SK-N-SH (cell line): Measurements from ENCODE around the gene STIL. TPM values are rescaled to one million over a fixed set of nuclear protein-coding genes. Genes with fewer than 3 reads are reported as not detected.

Experiments
- CTCF ChIA-PET: fragments of 300-600, 350-600 bp; formaldehyde crosslinking; extraction: SDS; loops from one replicate; lab custom pipeline; 2021; lab: Yijun Ruan, JAX
- POLR2A ChIA-PET: fragments of 350-600 bp; sonication (Branson Sonifier 250); formaldehyde crosslinking; extraction: SDS; loops from one replicate; lab custom pipeline; 2020; ENCODE audit warnings: antibody characterized with exemption, inconsistent platforms; lab: Yijun Ruan, JAX
- DNase-seq: peaks from one replicate; pipeline ENCODE4 v3.0.0; 2012
- H2AFZ ChIP-seq: fragments of 200-600 bp; sonication (generic); 2 replicates; pipeline ENCODE4 v1.8.1; 2016; ENCODE audit warnings: antibody characterized with exemption, mild to moderate bottlenecking, low read depth
- H3F3A ChIP-seq: fragments of 200-600 bp; sonication (generic); replicated peaks from 2 replicates; pipeline ENCODE3; 2016; ENCODE audit warnings: antibody characterized with exemption, mild to moderate bottlenecking; ENCODE audit not compliant: insufficient read depth
- H3K27ac ChIP-seq, 2 experiments: fragments of 200-500 bp in 1 of 2; fragments of 200-600 bp in 1 of 2; sonication (Bioruptor generic) in 1 of 2; sonication (generic), shearing (Covaris generic) in 1 of 2; 2 replicates each; pipeline versions ENCODE4 v1.5.1 to v1.6.1; 2014 to 2016; ENCODE audit warnings: low read depth in 2 of 2, inconsistent platforms in 1 of 2, low read length in 1 of 2, mild to moderate bottlenecking in 1 of 2, mixed read lengths in 1 of 2
- H3K27me3 ChIP-seq: fragments of 200-600 bp; sonication (generic), shearing (Covaris generic); 2 replicates; pipeline ENCODE4 v1.6.1; 2016; ENCODE audit warnings: mixed run types; ENCODE audit not compliant: insufficient read depth
- H3K36me3 ChIP-seq, 2 experiments: fragments of 200-500 bp in 1 of 2; fragments of 200-600 bp in 1 of 2; sonication (Bioruptor generic) in 1 of 2; sonication (generic) in 1 of 2; replicated peaks in 1 of 2; 2 replicates each; pipeline versions ENCODE3 to v1.5.1; 2014 to 2016; ENCODE audit warnings: low read length in 1 of 2, mild to moderate bottlenecking in 1 of 2; ENCODE audit not compliant: insufficient read depth in 2 of 2, control insufficient read depth in 1 of 2
- H3K4me1 ChIP-seq, 2 experiments: fragments of 200-500 bp in 1 of 2; fragments of 200-600 bp in 1 of 2; sonication (Bioruptor generic) in 1 of 2; sonication (generic), shearing (Covaris generic) in 1 of 2; 2 replicates each; pipeline versions ENCODE4 v1.5.1 to v1.6.1; 2014 to 2016; ENCODE audit warnings: low read depth in 1 of 2, low read length in 1 of 2, mixed run types in 1 of 2; ENCODE audit not compliant: insufficient read depth in 2 of 2, control insufficient read depth in 1 of 2
- H3K4me2 ChIP-seq: fragments of 200-600 bp; sonication (generic), shearing (Covaris generic); 2 replicates; pipeline ENCODE4 v1.6.1; 2017; ENCODE audit warnings: mixed run types
- H3K4me3 ChIP-seq, 2 experiments: fragments of 200-500 bp in 1 of 2; fragments of 200-600 bp in 1 of 2; sonication (Bioruptor generic) in 1 of 2; sonication (generic), shearing (Covaris generic) in 1 of 2; 2 replicates each; pipeline versions ENCODE4 v1.5.1 to v1.8.1; 2014 to 2016; ENCODE audit warnings: low read depth in 2 of 2, inconsistent platforms in 1 of 2, low read length in 1 of 2, mild to moderate bottlenecking in 1 of 2, mixed read lengths in 1 of 2, moderate library complexity in 1 of 2
- H3K79me2 ChIP-seq: fragments of 200-600 bp; sonication (generic); 2 replicates; pipeline ENCODE4 v1.8.1; 2017; ENCODE audit warnings: mild to moderate bottlenecking; ENCODE audit not compliant: insufficient read depth
- H3K9ac ChIP-seq: fragments of 200-600 bp; sonication (generic); 2 replicates; pipeline ENCODE4 v1.6.1; 2017; ENCODE audit warnings: mixed run types
- H3K9me2 ChIP-seq: fragments of 200-600 bp; sonication (generic); 2 replicates; pipeline ENCODE4 v1.6.1; 2017; ENCODE audit warnings: mixed run types
- H3K9me3 ChIP-seq: fragments of 200-600 bp; sonication (generic); 2 replicates; pipeline ENCODE4 v1.6.1; 2017; ENCODE audit warnings: mixed run types, mild to moderate bottlenecking, moderate library complexity
- H4K20me1 ChIP-seq: fragments of 200-600 bp; sonication (generic); 2 replicates; pipeline ENCODE4 v1.6.1; 2017; ENCODE audit warnings: mild to moderate bottlenecking, mixed run types; ENCODE audit not compliant: insufficient read depth
- CHD2 ChIP-seq: fragments of 150-350 bp; IDR thresholded peaks from 2 replicates; pipeline ENCODE4 v1.6.1; 2018; ENCODE audit warnings: low read length; ENCODE audit not compliant: partially characterized antibody
- EP300 ChIP-seq, 2 experiments: IDR thresholded peaks; 2 replicates each; pipeline versions ENCODE4 v1.4.0 to v1.6.1; 2012; ENCODE audit warnings: borderline replicate concordance in 1 of 2, low read depth in 1 of 2, low read length in 1 of 2
- EZH2phosphoT487 ChIP-seq: fragments of 200-600 bp; sonication (generic); IDR thresholded peaks from 2 replicates; pipeline ENCODE4 v1.6.1; 2017; ENCODE audit warnings: low read depth, mixed run types, mild to moderate bottlenecking, antibody characterized with exemption, moderate library complexity, borderline replicate concordance
- FOSL2 ChIP-seq: IDR thresholded peaks from 2 replicates; pipeline ENCODE4 v1.4.0; 2012; ENCODE audit warnings: low read depth, mild to moderate bottlenecking, moderate library complexity, borderline replicate concordance
- FOXJ3 ChIP-seq: sonication (generic); formaldehyde crosslinking; IDR thresholded peaks from 2 replicates; pipeline ENCODE4 v1.5.1; 2020; ENCODE audit warnings: mild to moderate bottlenecking, missing genetic modification reagents
- GATA2 ChIP-seq: sonication (generic); formaldehyde crosslinking; IDR thresholded peaks from 2 replicates; pipeline ENCODE4 v1.5.0; 2020; ENCODE audit warnings: mild to moderate bottlenecking, missing genetic modification reagents
- JUND ChIP-seq: IDR thresholded peaks from 2 replicates; pipeline ENCODE4 v1.4.0; 2012
- NRF1 ChIP-seq: IDR thresholded peaks from 2 replicates; pipeline ENCODE4 v1.6.1; 2012; ENCODE audit warnings: low read depth, mild to moderate bottlenecking, low read length
- RCOR1 ChIP-seq: fragments of 150-350 bp; IDR thresholded peaks from 2 replicates; pipeline ENCODE4 v1.6.1; 2017; ENCODE audit warnings: antibody characterized with exemption, low read length
- RFX5 ChIP-seq: IDR thresholded peaks from 2 replicates; pipeline ENCODE4 v1.6.1; 2012; ENCODE audit warnings: mild to moderate bottlenecking, improper control_type of control experiment, low read length
- RXRA ChIP-seq: IDR thresholded peaks from 2 replicates; pipeline ENCODE4 v1.4.0; 2012; ENCODE audit warnings: low read depth, mild to moderate bottlenecking, borderline replicate concordance
- TEAD4 ChIP-seq: IDR thresholded peaks from 2 replicates; pipeline ENCODE4 v1.4.0; 2012; ENCODE audit warnings: mild to moderate bottlenecking, borderline replicate concordance; ENCODE audit not compliant: insufficient read depth
- WGBS: methylation state at CpG from one replicate; pipeline ENCODE4 v1.1.6; 2017; ENCODE audit warnings: low lambda C conversion rate; 5-methylcytosine and 5-hydroxymethylcytosine counted together
- polyA plus RNA-seq, 3 experiments: library from polyadenylated mRNA; depleted of rRNA; stranded (reverse); fragments of >200 nt; gene quantifications; 2 replicates each; pipeline ENCODE4 v1.2.3, GENCODE V29; 2012
- TF ChIP-seq, protein P1 (sequence below): IDR thresholded peaks from 2 replicates; pipeline ENCODE4 v1.4.0; 2012; ENCODE audit warnings: low read depth, borderline replicate concordance
- TF ChIP-seq, protein P2 (sequence below): IDR thresholded peaks from 2 replicates; pipeline ENCODE4 v1.4.0; 2012; ENCODE audit warnings: low read depth, borderline replicate concordance

Gene STIL
- polyA plus RNA-seq, 1 of the 3 experiments (the other 2 are of a cell fraction), result 4.9 TPM

DNA sequence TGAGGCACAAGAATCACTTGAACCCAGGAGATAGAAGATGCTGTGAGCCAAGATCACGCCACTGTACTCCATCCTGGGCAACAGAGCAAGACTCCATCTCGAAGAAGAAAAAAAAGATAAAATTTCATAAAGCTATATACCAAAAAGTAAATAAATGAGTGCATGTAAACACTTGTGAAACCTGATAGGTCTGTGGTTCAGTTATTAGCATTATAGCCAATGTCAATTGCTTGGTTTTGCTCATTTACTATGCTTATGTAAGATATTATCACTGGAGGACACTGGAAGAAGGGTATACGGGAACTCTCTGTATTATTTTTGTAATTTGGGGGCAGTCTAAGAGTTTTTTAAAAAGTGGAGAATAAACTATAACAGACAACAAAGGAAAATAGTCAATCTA lies 64.2 kb downstream of the STIL start:
- Histone ChIP-seq H3K9me2 (no peaks in the 10 kb centered on the region), H4K20me1 (no peaks in the 10 kb centered on the region), H3K27ac (no peak overlapping the region), H3K4me3 (no peak overlapping the region), H3K27me3 (no peaks in the 10 kb centered on the region), H3K36me3 (peaks cover 8 to 19% of the 10 kb centered on the region in 2 experiments), H3K79me2 (no peaks in the 10 kb centered on the region), H3K9me3 (no peaks in the 10 kb centered on the region), H2AFZ (no peak overlapping the region), H3K4me2 (no peak overlapping the region), H3K4me1 (no peaks in the 10 kb centered on the region), H3K9ac (no peak overlapping the region), H3F3A (no peaks in the 10 kb centered on the region)
- CTCF ChIA-PET, result interaction anchor here (1.0 to 1.6 kb wide), 2 partner anchors 13 to 71 kb away, joined by 4 read pairs; no protein-coding TSS in a partner anchor
- 91% methylated on average over 3 of the region's 3 CpGs for WGBS
- no peak for DNase-seq
- TF ChIP-seq RXRA (no peak), GATA2 (no peak), RCOR1 (no peak), EZH2phosphoT487 (no peak), CHD2 (no peak), TEAD4 (no peak), FOSL2 (no peak), FOXJ3 (CRISPR knock-in tag) (no peak)
- TF ChIP-seq, protein P1, sequence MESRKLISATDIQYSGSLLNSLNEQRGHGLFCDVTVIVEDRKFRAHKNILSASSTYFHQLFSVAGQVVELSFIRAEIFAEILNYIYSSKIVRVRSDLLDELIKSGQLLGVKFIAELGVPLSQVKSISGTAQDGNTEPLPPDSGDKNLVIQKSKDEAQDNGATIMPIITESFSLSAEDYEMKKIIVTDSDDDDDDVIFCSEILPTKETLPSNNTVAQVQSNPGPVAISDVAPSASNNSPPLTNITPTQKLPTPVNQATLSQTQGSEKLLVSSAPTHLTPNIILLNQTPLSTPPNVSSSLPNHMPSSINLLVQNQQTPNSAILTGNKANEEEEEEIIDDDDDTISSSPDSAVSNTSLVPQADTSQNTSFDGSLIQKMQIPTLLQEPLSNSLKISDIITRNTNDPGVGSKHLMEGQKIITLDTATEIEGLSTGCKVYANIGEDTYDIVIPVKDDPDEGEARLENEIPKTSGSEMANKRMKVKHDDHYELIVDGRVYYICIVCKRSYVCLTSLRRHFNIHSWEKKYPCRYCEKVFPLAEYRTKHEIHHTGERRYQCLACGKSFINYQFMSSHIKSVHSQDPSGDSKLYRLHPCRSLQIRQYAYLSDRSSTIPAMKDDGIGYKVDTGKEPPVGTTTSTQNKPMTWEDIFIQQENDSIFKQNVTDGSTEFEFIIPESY, result no peak
- TF ChIP-seq, protein P2, sequence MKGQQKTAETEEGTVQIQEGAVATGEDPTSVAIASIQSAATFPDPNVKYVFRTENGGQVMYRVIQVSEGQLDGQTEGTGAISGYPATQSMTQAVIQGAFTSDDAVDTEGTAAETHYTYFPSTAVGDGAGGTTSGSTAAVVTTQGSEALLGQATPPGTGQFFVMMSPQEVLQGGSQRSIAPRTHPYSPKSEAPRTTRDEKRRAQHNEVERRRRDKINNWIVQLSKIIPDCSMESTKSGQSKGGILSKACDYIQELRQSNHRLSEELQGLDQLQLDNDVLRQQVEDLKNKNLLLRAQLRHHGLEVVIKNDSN, result no peak
- POLR2A ChIA-PET, result no interaction called here

DNA sequence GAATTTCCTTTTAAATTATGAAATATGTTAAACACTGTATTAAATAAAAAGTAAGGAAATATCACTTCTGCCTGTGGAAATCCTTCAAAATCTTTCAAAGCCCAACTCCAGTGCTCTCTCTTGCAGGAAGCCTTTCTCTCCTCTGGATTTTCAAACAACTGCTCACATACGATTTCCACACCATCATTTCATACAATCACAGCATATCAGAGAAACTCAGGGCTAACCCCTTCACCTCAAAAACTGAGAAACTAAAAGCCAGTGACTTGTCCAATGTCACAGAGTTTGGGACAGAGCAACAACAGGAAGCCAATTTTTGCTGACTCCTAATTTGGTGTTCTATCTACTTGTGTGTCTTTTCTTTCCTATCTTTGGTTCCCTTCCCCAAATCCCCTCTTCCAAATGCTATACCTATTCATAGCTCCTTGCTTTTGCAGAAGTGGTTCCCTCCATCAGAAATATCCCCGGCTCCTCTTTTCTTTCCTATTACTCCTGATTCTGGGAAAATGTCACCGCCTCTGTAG lies 69.5 kb downstream of the STIL start:
- H3K9ac ChIP-seq, result no peak overlapping the region
- H3K36me3 ChIP-seq, result no peaks in the 10 kb centered on the region
- H3K79me2 ChIP-seq, result no peaks in the 10 kb centered on the region
- H3K4me1 ChIP-seq, result no peaks in the 10 kb centered on the region
- no peaks in the 10 kb centered on the region for H3K9me3 ChIP-seq
- no peaks in the 10 kb centered on the region for H3F3A ChIP-seq
- H3K27me3 ChIP-seq, result peaks cover 2% of the 10 kb centered on the region; the same call in 1 of the 2 replicates
- no peak overlapping the region for H3K4me3 ChIP-seq
- POLR2A ChIA-PET, result no interaction called here
- WGBS, result 63% methylated on average over 3 of the region's 3 CpGs
- H3K9me2 ChIP-seq, result no peaks in the 10 kb centered on the region
- no peak overlapping the region for H3K4me2 ChIP-seq
- TF ChIP-seq RFX5 (no peak), NRF1 (no peak), EP300 (IDR thresholded peaks at IDR 0.05; ENCODE audit: borderline replicate concordance in 1 of 2, low read depth in 1 of 2, low read length in 1 of 2) (no peak), RXRA (no peak), JUND (no peak)
- TF ChIP-seq, protein P2, result no peak
- no peak overlapping the region for H3K27ac ChIP-seq
- no peaks in the 10 kb centered on the region for H4K20me1 ChIP-seq
- H2AFZ ChIP-seq, result 0 out of 2 replicates have a peak overlapping the region, but pooled peaks have one; percentile 33
- no peak for DNase-seq
- CTCF ChIA-PET, result interaction anchor here (1.1 kb wide), 1 partner anchor 18 kb away, joined by 5 read pairs; no protein-coding TSS in a partner anchor
